GM12801 (cell line): ENCODE results near the gene TMEM151B.

ENCODE experiments used
- CTCF ChIP-seq: IDR thresholded peaks from one replicate; pipeline ENCODE4 v1.5.1; 2011; ENCODE audit warnings: control low read depth; ENCODE audit not compliant: insufficient read length; ENCODE audit errors: extremely low read depth

TMEM151B gene

GRCh38 chr6:44270526-44271405, 516 bp downstream of the TMEM151B start:
- TF ChIP-seq CTCF: no peak

GRCh38 chr6:44271406-44271723, 1.1 kb downstream of the TMEM151B start:
- TF ChIP-seq CTCF: no peak

- no peak for TF ChIP-seq CTCF
Measured at GRCh38 chr6:44271914-44272313, 1.7 kb downstream of the TMEM151B start.

GRCh38 chr6:44272529-44272928, 2.3 kb downstream of the TMEM151B start:
- no peak for TF ChIP-seq CTCF

- TF ChIP-seq CTCF: no peak
Measured at GRCh38 chr6:44272999-44273566, 2.8 kb downstream of the TMEM151B start.

GRCh38 chr6:44273617-44274016, 3.4 kb downstream of the TMEM151B start:
- no peak for TF ChIP-seq CTCF

- no peak for TF ChIP-seq CTCF
Measured at GRCh38 chr6:44275271-44275748, 5.1 kb downstream of the TMEM151B start.
